ENCODE data around the gene HEATR5A.

GRCh38 chr14:31377433-31377832 lies 42.9 kb downstream of the HEATR5A start:
- TF ChIP-seq MAX (IDR thresholded peaks at IDR 0.05) (no peak), FOXM1 (IDR thresholded peaks at IDR 0.05; ENCODE audit: borderline replicate concordance, low read depth) (no peak), EP300 (IDR thresholded peaks at IDR 0.05; ENCODE audit: borderline replicate concordance) (no peak), EGR1 (IDR thresholded peaks at IDR 0.05) (no peak)

Data from Ishikawa (cell line).